ENCODE results near the gene ST8SIA3. TPM values are rescaled to one million over a fixed set of nuclear protein-coding genes. Genes with fewer than 3 reads are reported as not detected.

ST8SIA3 gene
- polyA plus RNA-seq, 1 donor from 2014 or later = 22.9 TPM

DNA sequence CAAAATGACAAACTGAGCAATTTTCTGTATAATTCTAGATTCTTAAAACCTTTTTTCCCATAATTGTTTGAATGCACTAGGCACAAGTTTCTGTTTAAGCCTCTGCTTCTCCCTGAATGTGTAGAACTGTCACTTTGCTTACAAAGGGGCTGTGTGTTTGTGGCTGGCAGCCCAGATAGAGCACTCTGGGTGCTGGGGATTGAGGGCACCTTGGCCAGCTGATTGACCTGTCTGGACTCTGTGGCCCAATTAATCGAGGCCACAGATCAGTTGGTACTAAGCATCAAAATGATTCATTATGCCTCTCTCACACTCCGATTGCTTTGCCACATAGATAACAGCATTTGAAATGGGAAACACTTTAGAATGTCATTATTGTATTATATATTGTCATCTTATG, 12.1 kb downstream of the ST8SIA3 start:
- Histone ChIP-seq H3K9ac (ENCODE audit: low read length) (no peak overlapping the region), H2AFZ (ENCODE audit: low read depth, low read length) (no peak overlapping the region), H3K79me2 (replicated peaks; ENCODE audit: insufficient read depth, low read length) (no peaks in the 10 kb centered on the region), H3K9me3 (ENCODE audit: low read length) (no peaks in the 10 kb centered on the region), H3K27me3 (ENCODE audit: insufficient read depth, low read depth, low read length) (no peaks in the 10 kb centered on the region), H3K9me2 (ENCODE audit: insufficient read depth, low read length) (no peaks in the 10 kb centered on the region), H3K27ac (ENCODE audit: low read length) (no peak overlapping the region), H4K20me1 (ENCODE audit: insufficient read depth) (no peaks in the 10 kb centered on the region), H3K4me3 (ENCODE audit: low read length) (no peak overlapping the region), H3K36me3 (ENCODE audit: insufficient read depth, low read length) (peaks cover 13% of the 10 kb centered on the region), H3K4me2 (ENCODE audit: low read length) (no peak overlapping the region), H3F3A (ENCODE audit: insufficient read depth, low read length, poor library complexity, severe bottlenecking) (no peaks in the 10 kb centered on the region)
- TF ChIP-seq TAF1 (IDR thresholded peaks at IDR 0.05; ENCODE audit: low read depth) (no peak), EZH2 (IDR thresholded peaks at IDR 0.05; ENCODE audit: borderline replicate concordance, insufficient read depth, low read length, poor library complexity, severe bottlenecking) (no peak), POLR2AphosphoS5 (IDR thresholded peaks at IDR 0.05) (no peak), MXI1 (conservative IDR thresholded peaks at IDR 0.05; ENCODE audit: poor library complexity, severe bottlenecking) (no peak), RAD21 (conservative IDR thresholded peaks at IDR 0.05) (no peak), SMC3 (conservative IDR thresholded peaks at IDR 0.05; ENCODE audit: poor library complexity) (no peak), EP300 (conservative IDR thresholded peaks at IDR 0.05; ENCODE audit: poor library complexity, severe bottlenecking) (no peak)
- TF ChIP-seq, protein P1, sequence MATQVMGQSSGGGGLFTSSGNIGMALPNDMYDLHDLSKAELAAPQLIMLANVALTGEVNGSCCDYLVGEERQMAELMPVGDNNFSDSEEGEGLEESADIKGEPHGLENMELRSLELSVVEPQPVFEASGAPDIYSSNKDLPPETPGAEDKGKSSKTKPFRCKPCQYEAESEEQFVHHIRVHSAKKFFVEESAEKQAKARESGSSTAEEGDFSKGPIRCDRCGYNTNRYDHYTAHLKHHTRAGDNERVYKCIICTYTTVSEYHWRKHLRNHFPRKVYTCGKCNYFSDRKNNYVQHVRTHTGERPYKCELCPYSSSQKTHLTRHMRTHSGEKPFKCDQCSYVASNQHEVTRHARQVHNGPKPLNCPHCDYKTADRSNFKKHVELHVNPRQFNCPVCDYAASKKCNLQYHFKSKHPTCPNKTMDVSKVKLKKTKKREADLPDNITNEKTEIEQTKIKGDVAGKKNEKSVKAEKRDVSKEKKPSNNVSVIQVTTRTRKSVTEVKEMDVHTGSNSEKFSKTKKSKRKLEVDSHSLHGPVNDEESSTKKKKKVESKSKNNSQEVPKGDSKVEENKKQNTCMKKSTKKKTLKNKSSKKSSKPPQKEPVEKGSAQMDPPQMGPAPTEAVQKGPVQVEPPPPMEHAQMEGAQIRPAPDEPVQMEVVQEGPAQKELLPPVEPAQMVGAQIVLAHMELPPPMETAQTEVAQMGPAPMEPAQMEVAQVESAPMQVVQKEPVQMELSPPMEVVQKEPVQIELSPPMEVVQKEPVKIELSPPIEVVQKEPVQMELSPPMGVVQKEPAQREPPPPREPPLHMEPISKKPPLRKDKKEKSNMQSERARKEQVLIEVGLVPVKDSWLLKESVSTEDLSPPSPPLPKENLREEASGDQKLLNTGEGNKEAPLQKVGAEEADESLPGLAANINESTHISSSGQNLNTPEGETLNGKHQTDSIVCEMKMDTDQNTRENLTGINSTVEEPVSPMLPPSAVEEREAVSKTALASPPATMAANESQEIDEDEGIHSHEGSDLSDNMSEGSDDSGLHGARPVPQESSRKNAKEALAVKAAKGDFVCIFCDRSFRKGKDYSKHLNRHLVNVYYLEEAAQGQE (IDR thresholded peaks at IDR 0.05; ENCODE audit: borderline replicate concordance) = no peak
- TF ChIP-seq, protein P2, sequence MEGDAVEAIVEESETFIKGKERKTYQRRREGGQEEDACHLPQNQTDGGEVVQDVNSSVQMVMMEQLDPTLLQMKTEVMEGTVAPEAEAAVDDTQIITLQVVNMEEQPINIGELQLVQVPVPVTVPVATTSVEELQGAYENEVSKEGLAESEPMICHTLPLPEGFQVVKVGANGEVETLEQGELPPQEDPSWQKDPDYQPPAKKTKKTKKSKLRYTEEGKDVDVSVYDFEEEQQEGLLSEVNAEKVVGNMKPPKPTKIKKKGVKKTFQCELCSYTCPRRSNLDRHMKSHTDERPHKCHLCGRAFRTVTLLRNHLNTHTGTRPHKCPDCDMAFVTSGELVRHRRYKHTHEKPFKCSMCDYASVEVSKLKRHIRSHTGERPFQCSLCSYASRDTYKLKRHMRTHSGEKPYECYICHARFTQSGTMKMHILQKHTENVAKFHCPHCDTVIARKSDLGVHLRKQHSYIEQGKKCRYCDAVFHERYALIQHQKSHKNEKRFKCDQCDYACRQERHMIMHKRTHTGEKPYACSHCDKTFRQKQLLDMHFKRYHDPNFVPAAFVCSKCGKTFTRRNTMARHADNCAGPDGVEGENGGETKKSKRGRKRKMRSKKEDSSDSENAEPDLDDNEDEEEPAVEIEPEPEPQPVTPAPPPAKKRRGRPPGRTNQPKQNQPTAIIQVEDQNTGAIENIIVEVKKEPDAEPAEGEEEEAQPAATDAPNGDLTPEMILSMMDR (IDR thresholded peaks at IDR 0.05; ENCODE audit: poor library complexity, severe bottlenecking) = no peak

DNA sequence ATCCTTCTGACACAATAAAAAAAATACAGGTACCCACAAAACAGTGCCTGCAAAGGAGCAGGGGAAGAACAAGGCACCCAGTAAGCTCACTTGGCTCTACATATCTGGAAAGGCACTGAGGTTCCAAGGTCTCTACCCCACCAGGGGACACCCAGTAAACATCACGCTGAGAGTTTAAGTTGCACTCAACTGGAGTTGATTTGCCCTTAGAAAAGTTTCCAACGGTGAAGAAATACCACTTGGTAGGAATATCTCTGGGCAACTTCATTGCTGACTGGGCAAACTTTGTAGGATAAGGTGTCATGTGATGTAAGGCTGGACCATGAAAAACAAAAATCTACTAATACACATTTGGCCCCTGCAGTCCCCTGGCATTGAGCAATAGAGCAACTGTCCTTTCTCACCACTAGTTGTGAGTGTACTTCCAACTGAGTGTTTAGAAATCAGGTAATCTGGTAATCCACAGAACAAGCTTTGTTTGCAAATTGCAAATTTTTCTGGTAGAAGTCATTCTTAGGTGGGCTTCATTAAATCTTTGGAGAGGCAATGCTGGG, 14.2 kb downstream of the ST8SIA3 start:
- no peaks in the 10 kb centered on the region for H3K9me2 ChIP-seq (ENCODE audit: insufficient read depth, low read length)
- TF ChIP-seq EZH2 (IDR thresholded peaks at IDR 0.05; ENCODE audit: borderline replicate concordance, insufficient read depth, low read length, poor library complexity, severe bottlenecking) (no peak), POLR2AphosphoS5 (IDR thresholded peaks at IDR 0.05) (no peak), EP300 (conservative IDR thresholded peaks at IDR 0.05; ENCODE audit: poor library complexity, severe bottlenecking) (no peak)
- TF ChIP-seq, protein P1 (IDR thresholded peaks at IDR 0.05; ENCODE audit: borderline replicate concordance) = no peak
- H4K20me1 ChIP-seq (ENCODE audit: insufficient read depth) = no peaks in the 10 kb centered on the region

More for the DNA sequence above, 14.2 kb downstream of the ST8SIA3 start:
- no peaks in the 10 kb centered on the region for H3K9me3 ChIP-seq (ENCODE audit: low read length)
- H3K4me2 ChIP-seq (ENCODE audit: low read length) = no peak overlapping the region
- H3K36me3 ChIP-seq (ENCODE audit: insufficient read depth, low read length) = no peaks in the 10 kb centered on the region
- no peak overlapping the region for H3K9ac ChIP-seq (ENCODE audit: low read length)
- H3K27ac ChIP-seq (ENCODE audit: low read length) = no peak overlapping the region
- H2AFZ ChIP-seq (ENCODE audit: low read depth, low read length) = no peak overlapping the region
- no peak overlapping the region for H3K4me3 ChIP-seq (ENCODE audit: low read length)
- no peaks in the 10 kb centered on the region for H3K27me3 ChIP-seq (ENCODE audit: insufficient read depth, low read depth, low read length)
- H3F3A ChIP-seq (ENCODE audit: insufficient read depth, low read length, poor library complexity, severe bottlenecking) = no peaks in the 10 kb centered on the region
- H3K79me2 ChIP-seq (replicated peaks; ENCODE audit: insufficient read depth, low read length) = no peaks in the 10 kb centered on the region
